ENCODE data around the gene AEBP1.

AEBP1 gene

GRCh38 chr7:44066494-44067063 lies 37.6 kb upstream of the AEBP1 start:
- DNase-seq (ENCODE audit: low read depth in 2 of 2) = no peak

GRCh38 chr7:44067064-44067951 lies 36.8 kb upstream of the AEBP1 start:
- DNase-seq (ENCODE audit: low read depth in 2 of 2) = no peak

- no peak for DNase-seq (ENCODE audit: low read depth in 2 of 2)
Observed at GRCh38 chr7:44068054-44068453, 36.1 kb upstream of the AEBP1 start.

- no peak for DNase-seq (ENCODE audit: low read depth in 2 of 2)
Observed at GRCh38 chr7:44071726-44072363, 32.3 kb upstream of the AEBP1 start.

GRCh38 chr7:44072364-44073231 lies 31.5 kb upstream of the AEBP1 start:
- no peak for DNase-seq (ENCODE audit: low read depth in 2 of 2)

- no peak for DNase-seq (ENCODE audit: low read depth in 2 of 2)
Observed at GRCh38 chr7:44073664-44074348, 30.3 kb upstream of the AEBP1 start.

GRCh38 chr7:44074349-44074695 lies 29.8 kb upstream of the AEBP1 start:
- no peak for DNase-seq (ENCODE audit: low read depth in 2 of 2)

GRCh38 chr7:44075296-44076075 lies 28.7 kb upstream of the AEBP1 start:
- DNase-seq (ENCODE audit: low read depth in 2 of 2) = no peak

GRCh38 chr7:44076101-44076895 lies 27.8 kb upstream of the AEBP1 start:
- no peak for DNase-seq (ENCODE audit: low read depth in 2 of 2)

- DNase-seq (ENCODE audit: low read depth in 2 of 2) = no peak
Observed at GRCh38 chr7:44077061-44077460, 27.1 kb upstream of the AEBP1 start.

- no peak for DNase-seq (ENCODE audit: low read depth in 2 of 2)
Observed at GRCh38 chr7:44077681-44078091, 26.5 kb upstream of the AEBP1 start.

- DNase-seq (ENCODE audit: low read depth in 2 of 2) = no peak
Observed at GRCh38 chr7:44078521-44078920, 25.6 kb upstream of the AEBP1 start.

- no peak for DNase-seq (ENCODE audit: low read depth in 2 of 2)
Observed at GRCh38 chr7:44079331-44080021, 24.7 kb upstream of the AEBP1 start.

GRCh38 chr7:44080118-44080517 lies 24.0 kb upstream of the AEBP1 start:
- DNase-seq (ENCODE audit: low read depth in 2 of 2) = no peak

- DNase-seq (ENCODE audit: low read depth in 2 of 2) = no peak
Observed at GRCh38 chr7:44080686-44081265, 23.4 kb upstream of the AEBP1 start.

GRCh38 chr7:44081266-44081748 lies 22.8 kb upstream of the AEBP1 start:
- no peak for DNase-seq (ENCODE audit: low read depth in 2 of 2)

- DNase-seq (ENCODE audit: low read depth in 2 of 2) = peak; percentile 95 to 96
Observed at GRCh38 chr7:44082541-44083207, 21.5 kb upstream of the AEBP1 start.

- DNase-seq (ENCODE audit: low read depth in 2 of 2) = no peak
Observed at GRCh38 chr7:44083796-44084195, 20.3 kb upstream of the AEBP1 start.
